H9 (cell line): ENCODE measurements around the gene ANKS1B. TPM values are rescaled to one million over a fixed set of nuclear protein-coding genes. Genes with fewer than 3 reads are reported as not detected.

Experiments used
- DNase-seq: peaks from one replicate; pipeline ENCODE4 v3.0.0-alpha.2; 2017
- H2AFZ ChIP-seq: one replicate; pipeline ENCODE4 v1.6.1; 2013; ENCODE audit warnings: mild to moderate bottlenecking, low read length, control low read depth, moderate library complexity
- H2AK5ac ChIP-seq: 2 replicates; pipeline ENCODE4 v1.6.1; 2013; ENCODE audit warnings: low read length, control low read depth, mixed read lengths; ENCODE audit not compliant: insufficient read length
- H2BK120ac ChIP-seq: one replicate; pipeline ENCODE4 v1.6.1; 2013; ENCODE audit warnings: low read depth, mild to moderate bottlenecking, low read length, control low read depth, inconsistent platforms; ENCODE audit not compliant: poor library complexity, severe bottlenecking
- H2BK12ac ChIP-seq: 2 replicates; pipeline ENCODE4 v1.6.1; 2013; ENCODE audit warnings: low read length, control low read depth, mixed read lengths, low read depth; ENCODE audit not compliant: insufficient read length
- H2BK15ac ChIP-seq: 2 replicates; pipeline ENCODE4 v1.6.1; 2013; ENCODE audit warnings: low read depth, low read length, control low read depth
- H2BK20ac ChIP-seq: one replicate; pipeline ENCODE4 v1.6.1; 2013; ENCODE audit warnings: low read depth, mild to moderate bottlenecking, low read length, control low read depth, inconsistent platforms; ENCODE audit not compliant: poor library complexity, severe bottlenecking
- H2BK5ac ChIP-seq: 2 replicates; pipeline ENCODE4 v1.6.1; 2013; ENCODE audit warnings: low read length, control low read depth, mixed read lengths; ENCODE audit not compliant: insufficient read length
- H3K14ac ChIP-seq: 2 replicates; pipeline ENCODE4 v1.6.1; 2013; ENCODE audit warnings: low read length, control low read depth; ENCODE audit not compliant: insufficient read depth
- H3K18ac ChIP-seq: 2 replicates; pipeline ENCODE4 v1.6.1; 2013; ENCODE audit warnings: low read depth, mild to moderate bottlenecking, mixed read lengths, low read length, control low read depth; ENCODE audit not compliant: insufficient read length
- H3K23ac ChIP-seq: 2 replicates; pipeline ENCODE4 v1.6.1; 2013; ENCODE audit warnings: low read length, control low read depth, mixed read lengths, low read depth; ENCODE audit not compliant: insufficient read length
- H3K23me2 ChIP-seq: 2 replicates; pipeline ENCODE4 v1.6.1; 2013; ENCODE audit warnings: low read depth, mild to moderate bottlenecking, mixed read lengths, low read length, control low read depth; ENCODE audit not compliant: insufficient read length, poor library complexity, severe bottlenecking
- H3K27ac ChIP-seq: 2 replicates; pipeline ENCODE4 v1.5.1; 2013; ENCODE audit warnings: low read length, control low read depth, mixed read lengths, low read depth; ENCODE audit not compliant: insufficient read length
- H3K27me3 ChIP-seq: 2 replicates; pipeline ENCODE4 v1.6.1; 2013; ENCODE audit warnings: low read length, control low read depth, inconsistent platforms; ENCODE audit not compliant: insufficient read depth
- H3K4ac ChIP-seq: 2 replicates; pipeline ENCODE4 v1.6.1; 2013; ENCODE audit warnings: low read depth, mild to moderate bottlenecking, control low read depth, inconsistent platforms, low read length, moderate library complexity
- H3K4me1 ChIP-seq: 2 replicates; pipeline ENCODE4 v1.6.1; 2013; ENCODE audit warnings: low read length, control low read depth, inconsistent platforms; ENCODE audit not compliant: insufficient read depth
- H3K4me2 ChIP-seq: 2 replicates; pipeline ENCODE4 v1.6.1; 2013; ENCODE audit warnings: low read length, control low read depth, mixed read lengths; ENCODE audit not compliant: insufficient read length, insufficient read depth
- H3K56ac ChIP-seq: 2 replicates; pipeline ENCODE4 v1.6.1; 2013; ENCODE audit warnings: low read depth, mild to moderate bottlenecking, mixed read lengths, low read length, control low read depth; ENCODE audit not compliant: insufficient read length
- H3K79me1 ChIP-seq: 2 replicates; pipeline ENCODE4 v1.6.1; 2013; ENCODE audit warnings: low read depth, mild to moderate bottlenecking, moderate library complexity, low read length, control low read depth, inconsistent platforms; ENCODE audit not compliant: insufficient read depth, poor library complexity, severe bottlenecking
- H3K79me2 ChIP-seq: 2 replicates; pipeline ENCODE4 v1.6.1; 2013; ENCODE audit warnings: low read length, control low read depth, inconsistent platforms; ENCODE audit not compliant: insufficient read depth
- H3K9ac ChIP-seq: 2 replicates; pipeline ENCODE4 v1.6.1; 2013; ENCODE audit warnings: low read length, control low read depth, mixed read lengths; ENCODE audit not compliant: insufficient read length; ENCODE audit errors: extremely low read depth
- H3K9me3 ChIP-seq: one replicate; pipeline ENCODE4 v1.6.1; 2013; ENCODE audit warnings: low read depth, low read length, inconsistent platforms; ENCODE audit not compliant: control insufficient read depth
- H3T11ph ChIP-seq: one replicate; pipeline ENCODE4 v1.6.1; 2013; ENCODE audit warnings: mild to moderate bottlenecking, low read length, control low read depth, inconsistent platforms
- H4K20me1 ChIP-seq: one replicate; pipeline ENCODE4 v1.6.1; 2013; ENCODE audit not compliant: control insufficient read depth, insufficient read length, insufficient read depth
- H4K5ac ChIP-seq: 2 replicates; pipeline ENCODE4 v1.6.1; 2013; ENCODE audit warnings: low read depth, mild to moderate bottlenecking, mixed read lengths, low read length, control low read depth; ENCODE audit not compliant: insufficient read length
- H4K8ac ChIP-seq: replicated peaks from 2 replicates; pipeline ENCODE4 v1.6.1; 2013; ENCODE audit warnings: low read length, control low read depth, mixed read lengths, low read depth; ENCODE audit not compliant: insufficient read length
- H4K91ac ChIP-seq: 2 replicates; pipeline ENCODE4 v1.6.1; 2013; ENCODE audit warnings: low read depth, mild to moderate bottlenecking, moderate library complexity, mixed read lengths, low read length, control low read depth; ENCODE audit not compliant: insufficient read length
- H3K27ac Mint-ChIP-seq, 3 experiments: 2 replicates in 2 of 3; 3 replicates in 1 of 3; pipeline ENCODE4 v1.8.0; 2020 to 2021; ENCODE audit warnings: mixed read lengths in 3 of 3, mild to moderate bottlenecking in 1 of 3, moderate library complexity in 1 of 3
- H3K27me3 Mint-ChIP-seq: 2 replicates; pipeline ENCODE4 v1.8.0; 2021; ENCODE audit warnings: low read depth, mild to moderate bottlenecking, moderate library complexity, mixed read lengths
- H3K36me3 Mint-ChIP-seq, 3 experiments: 2 replicates in 2 of 3; 3 replicates in 1 of 3; pipeline ENCODE4 v1.8.0; 2020 to 2021; ENCODE audit warnings: low read depth in 3 of 3, mixed read lengths in 3 of 3; ENCODE audit not compliant: insufficient read depth in 1 of 3
- H3K4me1 Mint-ChIP-seq, 2 experiments: 2 replicates each; pipeline ENCODE4 v1.8.0; 2020; ENCODE audit warnings: mixed read lengths in 2 of 2
- H3K4me3 Mint-ChIP-seq, 2 experiments: 2 replicates in 1 of 2; 3 replicates in 1 of 2; pipeline ENCODE4 v1.8.0; 2020 to 2021; ENCODE audit warnings: mild to moderate bottlenecking in 2 of 2, mixed read lengths in 2 of 2, moderate library complexity in 1 of 2
- H3K9me3 Mint-ChIP-seq, 2 experiments: 2 replicates in 1 of 2; 3 replicates in 1 of 2; pipeline ENCODE4 v1.8.0; 2020; ENCODE audit warnings: mild to moderate bottlenecking in 2 of 2, mixed read lengths in 2 of 2, moderate library complexity in 1 of 2
- WGBS: extraction: QIAGEN DNeasy Blood & Tissue Kit; methylation state at CpG from one replicate; pipeline ENCODE4 v1.1.7; 2013; ENCODE audit warnings: missing lambda C conversion rate, low lambda C conversion rate, mixed read lengths; ENCODE audit not compliant: insufficient read length; ENCODE audit errors: extremely low coverage; 5-methylcytosine and 5-hydroxymethylcytosine counted together
- total RNA-seq: library from RNA; stranded (reverse); gene quantifications from 2 replicates; pipeline ENCODE4 v1.2.1, GENCODE V29; 2021
- TF ChIP-seq, protein P1 (sequence below): fragments of 200-600 bp; sonication (generic); conservative IDR thresholded peaks from 3 replicates; pipeline ENCODE4 v1.8.0; 2021; ENCODE audit warnings: antibody characterized with exemption, mild to moderate bottlenecking

Gene ANKS1B
- total RNA-seq, 1 experiment from 2014 or later: 4.1 TPM

DNA sequence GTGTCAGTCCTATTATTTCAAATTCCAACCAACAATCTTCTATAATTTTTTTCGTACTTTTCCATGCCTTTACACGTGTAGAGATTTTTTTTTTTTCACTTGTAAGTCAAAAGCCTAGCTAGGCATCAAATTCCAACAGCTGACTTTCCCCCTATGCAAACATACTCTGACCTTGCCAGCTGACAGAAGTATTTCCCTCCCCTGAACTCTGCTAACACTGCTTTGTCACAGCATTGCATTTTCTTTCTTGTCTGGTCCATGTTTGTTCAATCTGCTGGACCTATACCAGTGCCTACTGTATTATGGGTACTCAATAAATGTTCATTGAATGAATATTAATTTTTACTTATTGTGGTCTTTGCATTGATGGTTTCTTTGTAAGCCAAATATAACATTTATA, 772.5 kb downstream of the ANKS1B start:
- Mint-ChIP-seq H3K9me3 (peaks cover 39 to 48% of the 10 kb centered on the region in 2 experiments), H3K36me3 (peaks cover 24 to 47% (median 29%) of the 10 kb centered on the region in 3 experiments), H3K4me3 (no peak overlapping the region; a peak in 1 of 5 replicates), H3K27me3 (no peaks in the 10 kb centered on the region), H3K4me1 (no peaks in the 10 kb centered on the region), H3K27ac (no peak overlapping the region)
- Histone ChIP-seq H3K18ac (no peak overlapping the region), H3K4me2 (no peak overlapping the region), H3K79me1 (no peaks in the 10 kb centered on the region), H2BK120ac (no peak overlapping the region), H3T11ph (no peak overlapping the region), H4K5ac (no peak overlapping the region), H3K4me1 (no peaks in the 10 kb centered on the region), H3K9me3 (peaks cover 11% of the 10 kb centered on the region), H4K20me1 (no peaks in the 10 kb centered on the region), H2BK5ac (no peak overlapping the region), H2AK5ac (no peak overlapping the region), H3K23me2 (no peaks in the 10 kb centered on the region), H3K27me3 (no peaks in the 10 kb centered on the region), H4K91ac (no peak overlapping the region), H3K9ac (no peak overlapping the region), H3K56ac (no peak overlapping the region), H3K4ac (no peak overlapping the region), H2BK20ac (no peak overlapping the region), H3K27ac (no peak overlapping the region), H2BK15ac (no peak overlapping the region), H2BK12ac (no peak overlapping the region), H2AFZ (no peak overlapping the region), H3K23ac (no peak overlapping the region), H4K8ac (no peak overlapping the region), H3K14ac (no peak overlapping the region), H3K79me2 (no peaks in the 10 kb centered on the region)
- no peak for DNase-seq
- WGBS: 100% methylated on average over 2 of the region's 2 CpGs
- TF ChIP-seq, protein P1, sequence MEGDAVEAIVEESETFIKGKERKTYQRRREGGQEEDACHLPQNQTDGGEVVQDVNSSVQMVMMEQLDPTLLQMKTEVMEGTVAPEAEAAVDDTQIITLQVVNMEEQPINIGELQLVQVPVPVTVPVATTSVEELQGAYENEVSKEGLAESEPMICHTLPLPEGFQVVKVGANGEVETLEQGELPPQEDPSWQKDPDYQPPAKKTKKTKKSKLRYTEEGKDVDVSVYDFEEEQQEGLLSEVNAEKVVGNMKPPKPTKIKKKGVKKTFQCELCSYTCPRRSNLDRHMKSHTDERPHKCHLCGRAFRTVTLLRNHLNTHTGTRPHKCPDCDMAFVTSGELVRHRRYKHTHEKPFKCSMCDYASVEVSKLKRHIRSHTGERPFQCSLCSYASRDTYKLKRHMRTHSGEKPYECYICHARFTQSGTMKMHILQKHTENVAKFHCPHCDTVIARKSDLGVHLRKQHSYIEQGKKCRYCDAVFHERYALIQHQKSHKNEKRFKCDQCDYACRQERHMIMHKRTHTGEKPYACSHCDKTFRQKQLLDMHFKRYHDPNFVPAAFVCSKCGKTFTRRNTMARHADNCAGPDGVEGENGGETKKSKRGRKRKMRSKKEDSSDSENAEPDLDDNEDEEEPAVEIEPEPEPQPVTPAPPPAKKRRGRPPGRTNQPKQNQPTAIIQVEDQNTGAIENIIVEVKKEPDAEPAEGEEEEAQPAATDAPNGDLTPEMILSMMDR: no peak
